GM13976 (cell line): ENCODE measurements around the gene VAMP5.

Source experiments
- DNase-seq: peaks from one replicate; pipeline ENCODE4 v3.0.0; 2012; ENCODE audit warnings: low spot score
- in situ Hi-C: fragments of 300-500 bp; cut with MboI; formaldehyde crosslinking; loops from one replicate; pipeline ENCODE4 v1.12.0; 2022; ENCODE audit warnings: low sequenced_read_pairs, mixed read lengths, inconsistent platforms; ENCODE audit not compliant: unreplicated experiment
- TF ChIP-seq, protein P1 (sequence below): IDR thresholded peaks from 2 replicates; pipeline ENCODE4 v1.5.1; 2012; ENCODE audit warnings: borderline replicate concordance, mild to moderate bottlenecking; ENCODE audit not compliant: insufficient read depth; ENCODE audit errors: extremely low read depth, missing control alignments, control extremely low read depth

VAMP5 gene

DNA sequence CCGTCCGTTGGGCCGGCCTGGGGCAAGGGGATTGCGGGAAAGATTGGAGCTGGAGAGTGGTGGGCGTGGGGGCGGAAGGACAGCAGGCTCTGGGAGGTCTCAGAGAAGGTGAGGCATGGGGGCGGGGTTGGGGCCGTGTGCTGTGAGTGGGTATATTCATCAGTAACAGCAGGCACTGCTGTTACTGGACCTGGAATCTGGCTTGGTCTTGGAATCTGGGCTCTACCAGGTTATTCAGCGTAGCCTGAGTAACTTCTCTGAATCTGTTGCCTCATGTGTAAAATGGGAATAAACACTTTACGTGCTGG, 11.7 kb downstream of the VAMP5 start:
- TF ChIP-seq, protein P1, sequence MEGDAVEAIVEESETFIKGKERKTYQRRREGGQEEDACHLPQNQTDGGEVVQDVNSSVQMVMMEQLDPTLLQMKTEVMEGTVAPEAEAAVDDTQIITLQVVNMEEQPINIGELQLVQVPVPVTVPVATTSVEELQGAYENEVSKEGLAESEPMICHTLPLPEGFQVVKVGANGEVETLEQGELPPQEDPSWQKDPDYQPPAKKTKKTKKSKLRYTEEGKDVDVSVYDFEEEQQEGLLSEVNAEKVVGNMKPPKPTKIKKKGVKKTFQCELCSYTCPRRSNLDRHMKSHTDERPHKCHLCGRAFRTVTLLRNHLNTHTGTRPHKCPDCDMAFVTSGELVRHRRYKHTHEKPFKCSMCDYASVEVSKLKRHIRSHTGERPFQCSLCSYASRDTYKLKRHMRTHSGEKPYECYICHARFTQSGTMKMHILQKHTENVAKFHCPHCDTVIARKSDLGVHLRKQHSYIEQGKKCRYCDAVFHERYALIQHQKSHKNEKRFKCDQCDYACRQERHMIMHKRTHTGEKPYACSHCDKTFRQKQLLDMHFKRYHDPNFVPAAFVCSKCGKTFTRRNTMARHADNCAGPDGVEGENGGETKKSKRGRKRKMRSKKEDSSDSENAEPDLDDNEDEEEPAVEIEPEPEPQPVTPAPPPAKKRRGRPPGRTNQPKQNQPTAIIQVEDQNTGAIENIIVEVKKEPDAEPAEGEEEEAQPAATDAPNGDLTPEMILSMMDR = no peak
- DNase-seq = no peak
- in situ Hi-C loops = no loop called here

DNA sequence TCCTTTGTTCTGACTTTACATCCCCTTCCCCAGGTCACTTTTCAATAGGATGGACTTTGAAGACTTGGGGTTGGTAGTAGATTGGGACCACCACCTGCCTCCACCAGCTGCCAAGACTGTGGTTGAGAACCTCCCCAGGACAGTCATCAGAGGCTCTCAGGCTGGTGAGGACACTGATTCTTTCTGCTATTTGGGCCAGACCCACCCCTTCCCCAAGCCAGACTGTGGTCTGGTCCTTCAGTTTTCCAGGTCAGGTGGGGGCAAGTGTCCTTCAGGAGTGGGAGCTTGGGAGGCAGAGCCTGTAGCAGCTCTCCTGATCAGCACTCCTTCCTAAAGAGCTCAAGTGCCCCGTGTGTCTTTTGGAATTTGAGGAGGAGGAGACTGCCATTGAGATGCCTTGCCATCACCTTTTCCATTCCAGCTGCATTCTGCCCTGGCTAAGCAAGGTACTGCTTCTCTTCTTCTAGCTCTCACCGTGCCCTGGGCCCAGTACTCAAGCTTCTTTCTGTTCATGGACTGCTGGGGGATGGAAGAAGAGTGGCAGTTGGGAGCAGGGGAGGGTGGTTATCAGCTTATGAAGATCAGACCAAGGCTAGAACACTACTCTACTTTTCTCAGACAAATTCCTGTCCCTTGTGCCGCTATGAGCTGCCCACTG, 12.4 kb downstream of the VAMP5 start:
- in situ Hi-C loops = no loop called here
- TF ChIP-seq, protein P1 = no peak
- no peak for DNase-seq

DNA sequence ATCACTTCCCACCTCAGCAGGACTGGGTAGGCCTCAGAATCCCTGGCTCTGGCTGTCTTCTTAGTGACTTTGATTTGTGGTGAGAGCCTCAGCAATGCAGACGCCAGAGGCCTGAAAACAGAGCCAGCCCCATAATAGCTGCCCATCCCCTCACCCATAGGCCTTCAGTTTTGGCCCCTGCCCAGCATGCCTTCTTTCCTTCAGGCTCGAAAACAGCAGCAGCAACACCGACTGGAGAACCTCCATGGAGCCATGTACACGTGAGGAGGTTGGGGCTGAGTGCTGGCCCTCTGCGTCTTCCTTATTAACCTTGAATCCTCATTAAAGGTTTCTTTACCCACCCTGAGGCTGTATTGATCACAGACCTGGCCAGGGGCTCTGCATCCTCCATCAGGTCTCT, 13.0 kb downstream of the VAMP5 start:
- in situ Hi-C loops = no loop called here
- TF ChIP-seq, protein P1 = no peak
- no peak for DNase-seq

DNA sequence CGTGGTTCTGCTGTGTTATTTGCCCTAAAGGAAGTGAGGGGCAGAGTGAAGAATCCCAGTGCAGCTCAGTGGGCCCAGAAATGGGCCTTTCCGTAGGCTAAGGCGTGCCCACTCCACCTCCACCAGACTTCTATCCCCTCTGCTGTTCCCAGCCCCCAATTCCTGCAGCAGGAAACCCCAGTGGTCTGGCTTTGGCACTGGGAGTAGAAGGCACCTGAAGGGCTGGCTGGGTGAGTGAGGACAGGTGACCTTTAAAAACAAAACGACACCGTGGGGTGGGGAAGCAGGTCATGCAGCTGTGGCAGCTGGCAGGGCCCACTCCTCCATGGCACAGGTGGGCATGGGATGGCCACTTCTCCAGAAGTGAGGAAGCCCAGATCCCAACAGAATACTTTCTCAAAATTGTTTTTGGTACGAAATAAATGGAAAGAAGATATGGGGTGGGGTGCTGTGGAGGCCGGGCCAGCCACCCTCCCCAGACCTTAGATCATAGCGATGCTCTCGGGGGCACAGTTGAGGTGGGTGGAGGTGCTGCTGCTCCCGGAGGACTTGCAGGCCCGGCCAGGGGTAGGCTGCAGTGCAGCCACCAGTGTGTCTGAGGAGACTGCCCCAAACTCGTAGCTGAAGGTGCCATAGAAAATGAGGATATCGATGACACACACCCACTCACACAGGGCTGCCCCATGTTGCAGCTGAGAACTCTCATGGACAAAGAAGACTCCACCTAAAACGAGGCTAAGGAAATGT, 14.5 kb downstream of the VAMP5 start:
- no peak for DNase-seq
- TF ChIP-seq, protein P1 = no peak
- in situ Hi-C loops = no loop called here

DNA sequence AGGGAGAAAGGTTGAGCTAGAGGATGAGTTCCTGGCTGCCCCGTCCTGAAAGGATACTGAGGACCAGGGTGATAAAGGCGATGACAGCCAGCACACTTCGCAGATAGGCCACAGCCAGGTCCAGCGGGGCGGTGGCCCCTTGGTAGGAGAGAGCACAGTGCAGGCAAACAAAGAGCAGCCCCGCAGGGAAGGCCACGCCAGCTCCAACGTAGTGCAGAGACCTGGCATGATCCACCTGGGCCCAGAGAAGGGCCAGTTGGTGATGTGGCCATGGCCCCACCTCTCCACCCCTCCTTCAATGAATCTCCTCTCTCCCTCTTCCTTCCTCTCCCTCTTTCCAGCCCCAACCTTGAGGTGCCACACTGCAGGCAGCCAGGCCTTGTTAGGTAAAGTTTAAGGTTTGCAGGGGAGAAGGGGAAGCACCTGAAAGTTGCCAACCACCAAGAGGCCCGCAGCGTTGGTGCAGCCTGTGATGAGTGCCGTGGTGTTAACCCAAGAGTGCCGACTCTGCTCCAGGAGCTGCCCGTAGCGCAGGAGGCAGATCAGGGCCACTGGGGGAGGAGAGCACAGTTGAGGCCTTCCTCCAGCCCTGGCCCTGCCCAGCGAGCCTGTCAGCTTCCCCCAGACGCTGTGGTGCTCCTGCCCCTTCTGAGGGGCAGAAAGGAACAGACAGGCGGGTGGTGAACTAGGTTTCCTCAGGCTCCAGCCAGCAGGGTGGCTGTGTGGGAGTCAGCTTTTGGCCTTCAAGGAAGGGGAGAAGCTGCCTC, 15.4 kb downstream of the VAMP5 start:
- DNase-seq = no peak
- in situ Hi-C loops = no loop called here
- TF ChIP-seq, protein P1 = no peak

DNA sequence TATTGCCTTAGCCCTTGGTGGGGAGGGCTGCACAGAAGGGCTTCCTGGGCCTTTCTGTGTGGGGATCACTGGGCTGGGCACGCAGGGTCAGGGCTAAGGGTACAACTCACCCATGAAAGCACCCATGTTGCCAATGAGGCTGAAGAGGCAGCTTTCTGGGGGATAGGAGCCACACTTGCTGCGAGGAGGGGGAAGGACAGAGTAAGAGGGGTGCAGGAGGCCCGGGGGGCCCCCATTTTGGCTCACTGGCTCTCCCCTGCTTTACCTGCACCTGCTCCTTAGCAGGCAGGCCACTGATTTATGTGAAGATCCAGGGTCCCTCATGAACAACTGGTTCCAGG, 16.0 kb downstream of the VAMP5 start:
- DNase-seq = no peak
- TF ChIP-seq, protein P1 = no peak
- in situ Hi-C loops = no loop called here
